Pulmonary artery endothelial cell (primary cell): ENCODE data around the gene CD300LG. TPM values are rescaled to one million over a fixed set of nuclear protein-coding genes. Genes with fewer than 3 reads are reported as not detected.
"Not testable (repeated sequence)": the region's sequence is repeated elsewhere in the genome, so short reads cannot be mapped to it uniquely, and the experiment has no call there.

Source experiments
- DNase-seq: peaks from one replicate; pipeline ENCODE4 v3.0.0-alpha.2; 2011; ENCODE audit warnings: low read depth, low spot score
- total RNA-seq: library from RNA; depleted of rRNA; stranded (reverse); fragments of >200 nt; gene quantifications from 2 replicates; pipeline ENCODE4 v1.2.3, GENCODE V29; 2014

Gene CD300LG
- total RNA-seq, 1 donor from 2014 or later, result not detected

DNA sequence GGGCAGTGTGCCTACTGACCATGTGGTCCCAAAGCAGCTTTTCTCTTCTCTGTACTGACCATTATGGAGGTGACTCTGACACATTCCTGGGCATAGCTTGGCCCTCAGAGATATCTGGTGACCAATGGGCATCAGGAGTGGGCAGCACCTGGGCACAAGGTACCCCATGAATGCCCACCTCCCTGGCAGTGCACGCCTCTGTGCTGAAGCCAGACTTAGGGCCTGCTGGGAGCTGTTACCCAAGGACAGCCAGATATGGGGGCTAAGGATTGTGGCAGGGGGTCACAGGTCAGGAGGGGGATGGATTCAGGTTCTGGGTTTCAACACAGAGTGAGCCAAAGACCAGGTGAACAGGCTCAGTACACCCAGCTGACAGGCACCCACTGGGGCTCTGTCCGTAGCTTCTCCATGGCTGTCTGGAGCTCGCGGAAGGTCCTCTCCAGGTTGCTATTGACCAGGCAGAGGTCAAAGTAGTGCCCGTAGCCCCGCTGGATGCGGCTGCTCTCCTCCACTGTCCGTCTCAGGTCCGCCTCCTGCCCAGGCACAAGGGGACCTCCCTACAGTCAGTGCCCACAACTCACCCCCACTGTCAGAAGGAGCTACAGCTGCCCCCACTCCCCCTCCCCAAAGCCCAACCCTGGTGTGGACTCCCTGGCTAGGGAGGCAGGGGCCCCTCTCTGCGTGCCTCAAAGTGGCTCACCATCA is 30.6 kb downstream of the CD300LG start:
- no peak for DNase-seq

DNA sequence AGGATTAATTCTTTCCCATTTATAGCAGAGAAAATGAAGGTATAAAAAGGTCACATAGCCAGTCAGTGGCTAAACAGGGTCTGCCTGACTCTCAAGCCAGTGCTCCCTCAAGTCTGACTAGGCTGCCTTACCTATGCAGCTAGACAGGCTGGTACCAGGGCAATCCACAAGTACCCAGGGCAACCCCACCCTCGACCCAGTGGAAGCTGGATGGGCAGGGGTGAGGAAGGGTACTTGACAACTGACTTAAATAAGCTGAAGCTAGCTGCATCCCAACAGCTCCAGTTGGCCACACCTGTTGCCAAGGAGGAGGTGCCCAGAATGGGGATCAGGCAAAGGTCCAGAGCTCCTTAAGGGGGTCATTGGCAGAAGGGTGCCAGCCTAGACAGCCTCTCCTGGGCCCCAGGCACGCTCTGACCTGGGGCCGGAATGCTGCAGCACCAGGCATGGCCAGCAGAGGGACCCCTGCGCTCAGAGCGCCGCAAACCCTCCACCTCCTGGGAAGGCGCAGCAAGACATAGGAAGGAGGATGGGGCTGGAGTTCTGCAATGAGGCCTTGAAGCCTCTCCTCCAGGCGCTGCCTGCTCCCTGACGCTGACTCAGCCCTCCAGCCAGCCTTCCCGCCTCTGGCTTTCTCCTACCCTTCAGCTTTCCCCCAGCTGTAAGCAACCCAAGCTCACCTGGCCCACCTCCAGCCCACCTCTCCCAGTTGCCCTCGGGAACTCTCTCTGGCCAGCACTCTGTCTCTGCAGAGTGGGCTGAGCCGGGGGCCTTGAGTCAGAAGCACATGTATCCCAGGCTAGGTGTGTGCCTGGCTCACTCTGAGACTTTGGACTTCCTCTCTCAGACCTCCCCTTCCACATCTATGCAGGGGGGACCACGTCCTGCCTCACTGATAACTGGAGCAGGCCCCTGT is 31.5 kb downstream of the CD300LG start:
- peak; percentile 19 for DNase-seq

GRCh38 chr17:43879723-43880419 is 32.9 kb downstream of the CD300LG start:
- no peak for DNase-seq

GRCh38 chr17:43880420-43880991 is 33.5 kb downstream of the CD300LG start:
- DNase-seq, result no peak

DNA sequence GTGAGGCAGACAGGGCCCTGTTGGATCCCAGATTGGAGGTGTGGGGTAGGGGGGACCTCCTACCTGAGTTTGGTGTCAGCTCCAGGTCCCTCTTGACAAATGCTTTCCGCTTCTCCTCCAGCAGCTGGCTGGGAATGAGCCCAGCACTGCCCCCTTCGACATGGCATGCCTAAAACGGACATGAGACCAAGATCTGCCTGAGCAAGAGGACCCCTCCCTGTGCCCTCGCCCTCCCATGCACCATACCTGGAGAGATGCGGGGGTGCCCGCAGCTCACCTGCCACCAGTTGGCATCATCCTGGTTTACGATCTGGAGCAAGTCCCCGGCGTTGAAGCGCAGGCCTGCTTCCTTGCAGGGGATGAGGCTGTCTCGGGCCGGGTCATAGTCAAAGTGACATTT is 34.2 kb downstream of the CD300LG start:
- DNase-seq, result no peak

- no peak for DNase-seq
Observed at GRCh38 chr17:43881758-43882505, 35.0 kb downstream of the CD300LG start.

DNA sequence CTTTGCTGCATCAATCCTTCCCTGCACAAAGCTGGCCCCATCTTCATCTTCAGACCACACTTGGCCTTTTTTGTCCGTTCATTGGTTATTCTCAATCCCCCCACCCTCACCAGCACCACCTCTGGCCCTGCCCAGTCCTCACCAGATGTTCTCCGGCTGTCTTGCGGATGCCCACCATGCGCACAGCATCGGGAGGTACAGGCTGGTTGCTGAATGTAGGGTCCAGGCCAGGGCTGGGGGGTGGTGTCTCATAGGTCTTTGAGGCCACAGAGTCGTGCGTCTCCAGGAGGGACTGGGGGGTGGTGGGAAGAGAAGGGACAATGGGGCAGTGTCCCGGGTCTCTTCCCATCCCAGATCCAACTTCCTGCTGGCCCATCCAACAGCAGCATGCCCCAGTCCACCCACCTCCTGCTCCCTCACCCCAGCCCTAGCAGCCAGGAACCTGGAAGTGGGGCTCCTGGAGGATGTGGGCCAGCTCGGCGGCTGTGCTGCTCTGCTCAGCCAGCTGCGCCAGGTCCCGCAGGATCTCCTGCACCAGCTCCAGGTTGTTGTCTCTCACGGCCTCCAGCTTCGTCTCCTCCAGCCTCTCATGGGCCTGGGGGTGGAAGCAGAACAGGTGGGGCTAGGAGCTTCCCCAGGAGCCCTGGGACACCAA is 35.9 kb downstream of the CD300LG start:
- DNase-seq, result no peak

DNA sequence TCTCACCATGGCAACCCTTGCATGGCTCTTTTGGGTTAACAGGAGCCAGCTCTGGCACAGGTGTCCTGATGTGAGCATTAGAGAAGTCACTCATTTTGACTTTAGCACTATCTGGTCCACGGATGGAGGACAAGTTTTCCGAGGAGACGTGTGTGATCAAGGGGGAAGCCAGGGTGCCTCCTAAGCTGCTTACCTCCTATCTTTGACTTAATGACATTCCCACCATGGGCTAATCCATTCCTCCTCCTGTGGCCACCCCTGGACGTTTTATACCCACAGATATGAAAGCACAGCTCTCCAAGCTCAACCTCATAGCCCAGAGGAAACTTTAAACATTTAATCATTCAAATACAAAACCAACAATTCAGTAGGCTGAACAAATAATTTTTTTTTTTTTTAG is 41.6 kb downstream of the CD300LG start:
- no peak for DNase-seq

DNA sequence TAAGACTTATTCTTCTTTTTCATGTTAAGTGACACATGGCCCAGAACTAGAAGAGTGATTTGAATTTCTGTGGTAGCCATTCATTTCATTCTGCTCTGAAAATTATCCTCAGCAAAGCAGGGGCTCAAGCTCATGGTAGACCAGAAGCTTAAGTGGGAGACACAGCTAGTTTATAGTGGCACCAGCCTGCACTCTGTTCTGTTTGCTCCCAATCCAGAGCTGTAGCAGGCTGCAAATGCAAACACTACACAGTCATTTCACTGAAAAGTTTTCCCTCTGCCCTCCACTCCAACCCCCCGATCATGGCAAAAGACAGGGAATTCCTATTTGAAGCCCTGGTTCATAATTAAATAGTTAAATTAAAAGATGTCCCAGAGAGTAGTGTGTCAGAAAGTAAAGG is 43.3 kb downstream of the CD300LG start:
- DNase-seq, result no peak

DNA sequence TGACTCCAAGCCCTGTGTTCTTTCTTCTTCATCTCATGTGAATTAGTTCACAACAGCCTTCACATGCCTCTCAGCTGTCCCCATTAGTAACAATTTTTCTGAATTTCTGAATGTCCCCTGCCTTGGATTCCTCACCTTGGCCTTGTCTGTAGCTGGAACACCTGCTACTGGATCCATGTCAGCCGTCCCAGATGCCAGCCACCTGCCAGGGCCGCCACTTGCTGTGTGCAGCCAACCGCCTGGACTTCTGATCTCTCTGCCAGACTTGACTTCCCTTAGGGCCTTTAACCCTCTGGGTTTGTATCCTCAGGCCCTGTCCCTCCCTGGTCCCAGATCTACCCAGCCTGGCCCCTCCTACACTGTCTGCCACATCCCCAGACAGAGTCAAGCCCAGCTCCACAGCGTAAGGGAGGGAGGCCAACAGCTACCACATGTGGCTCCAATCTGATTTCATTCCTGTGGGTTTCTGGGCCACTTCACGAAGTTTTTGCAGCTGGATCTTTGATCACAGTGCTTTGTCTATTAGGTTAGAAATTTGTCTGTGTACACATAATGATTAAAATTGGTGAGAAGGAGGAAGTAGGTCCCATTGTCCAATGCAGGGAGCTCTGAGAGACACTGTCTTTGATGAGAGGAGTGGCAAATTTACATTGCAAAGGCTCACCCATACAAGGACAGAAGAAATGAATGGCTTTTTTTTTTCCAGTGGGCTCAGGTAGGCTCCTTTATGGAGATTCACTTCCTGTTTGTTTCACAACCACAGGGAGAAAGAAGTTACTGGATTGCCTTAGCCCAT is 45.1 kb downstream of the CD300LG start:
- DNase-seq, result no peak

DNA sequence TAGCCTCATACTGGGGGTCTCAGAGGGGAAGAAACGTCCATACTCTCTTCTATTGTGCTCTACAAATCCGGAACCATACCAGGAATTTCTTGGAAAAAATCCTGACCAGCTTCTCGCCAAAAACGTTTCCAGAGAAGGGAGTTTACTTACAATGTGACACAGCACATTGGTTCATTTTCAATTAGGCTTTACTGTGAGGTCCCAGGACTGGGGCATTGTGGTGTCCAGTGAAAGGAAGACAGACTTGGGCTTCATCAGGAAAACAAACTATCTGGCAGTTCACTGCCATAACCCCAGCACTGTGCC is 45.6 kb downstream of the CD300LG start:
- DNase-seq, result no peak

GRCh38 chr17:43894494-43894893 is 47.5 kb downstream of the CD300LG start:
- not testable (repeated sequence) for DNase-seq

DNA sequence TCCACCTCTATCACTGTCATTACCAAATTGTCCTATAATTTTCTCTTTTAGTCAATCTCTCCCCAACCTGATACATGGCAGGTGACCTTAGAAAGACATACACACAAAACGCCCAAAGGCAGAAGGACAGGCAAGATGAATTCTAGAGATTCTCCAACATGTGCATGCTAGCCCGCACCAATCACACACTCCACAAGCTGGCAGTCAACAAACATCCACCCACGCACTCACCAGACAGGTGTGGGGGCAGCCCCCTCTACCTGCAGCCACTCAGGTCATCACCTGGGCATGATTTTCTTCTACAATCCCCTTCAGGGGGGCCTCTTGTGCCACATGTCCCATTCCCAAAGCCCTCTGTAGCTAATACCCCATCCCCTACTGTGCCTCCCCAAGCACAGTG is 50.9 kb downstream of the CD300LG start:
- no peak for DNase-seq

- DNase-seq, result no peak
Observed at GRCh38 chr17:43898446-43898845, 51.5 kb downstream of the CD300LG start.

DNA sequence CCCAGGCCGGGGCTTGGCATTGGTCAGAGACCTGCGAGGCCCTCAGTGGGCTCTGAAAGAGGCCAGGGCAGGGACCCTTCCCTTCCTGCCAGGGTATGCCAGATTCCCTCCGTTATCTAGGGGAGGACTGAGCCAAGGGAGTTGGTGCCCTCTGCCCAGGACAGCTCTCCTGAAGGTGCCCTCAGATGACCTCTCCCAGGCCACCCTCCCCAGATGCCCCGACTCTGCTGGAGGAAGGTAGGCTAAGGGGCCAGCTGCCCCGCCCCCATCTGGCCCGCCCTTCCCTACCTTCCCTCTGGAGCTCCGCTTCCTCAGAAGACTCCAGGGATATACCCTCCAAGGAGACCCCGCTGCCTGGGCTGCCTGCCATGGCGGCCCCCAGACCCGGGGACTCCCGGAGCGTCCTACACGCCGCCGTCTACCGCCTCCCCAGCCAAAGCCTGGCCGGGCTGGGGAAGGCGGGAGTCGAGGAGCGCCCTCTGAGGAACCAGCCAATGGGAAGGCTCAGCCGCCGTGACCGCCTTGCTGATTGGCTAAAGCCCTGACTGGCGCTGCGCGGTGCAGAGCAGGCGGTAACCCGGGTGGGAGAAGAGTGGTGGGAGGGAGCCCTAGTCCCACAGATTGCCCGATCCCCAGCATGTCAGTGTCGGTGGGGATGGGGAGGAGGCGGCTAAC is 53.3 kb downstream of the CD300LG start:
- DNase-seq, result no peak

GRCh38 chr17:43900858-43901754 is 54.1 kb downstream of the CD300LG start:
- DNase-seq, result no peak

GRCh38 chr17:43901861-43902589 is 55.0 kb downstream of the CD300LG start:
- DNase-seq, result no peak
